GM19467 (cell line): ENCODE data around the gene PPP2R2B.

Experiments
- ATAC-seq: cut with Tn5 transposase; IDR thresholded peaks from one replicate; pipeline ENCODE4 v1.9.1; 2021; ENCODE audit warnings: mild to moderate bottlenecking, moderate library complexity; ENCODE audit not compliant: unreplicated experiment

The PPP2R2B gene

DNA sequence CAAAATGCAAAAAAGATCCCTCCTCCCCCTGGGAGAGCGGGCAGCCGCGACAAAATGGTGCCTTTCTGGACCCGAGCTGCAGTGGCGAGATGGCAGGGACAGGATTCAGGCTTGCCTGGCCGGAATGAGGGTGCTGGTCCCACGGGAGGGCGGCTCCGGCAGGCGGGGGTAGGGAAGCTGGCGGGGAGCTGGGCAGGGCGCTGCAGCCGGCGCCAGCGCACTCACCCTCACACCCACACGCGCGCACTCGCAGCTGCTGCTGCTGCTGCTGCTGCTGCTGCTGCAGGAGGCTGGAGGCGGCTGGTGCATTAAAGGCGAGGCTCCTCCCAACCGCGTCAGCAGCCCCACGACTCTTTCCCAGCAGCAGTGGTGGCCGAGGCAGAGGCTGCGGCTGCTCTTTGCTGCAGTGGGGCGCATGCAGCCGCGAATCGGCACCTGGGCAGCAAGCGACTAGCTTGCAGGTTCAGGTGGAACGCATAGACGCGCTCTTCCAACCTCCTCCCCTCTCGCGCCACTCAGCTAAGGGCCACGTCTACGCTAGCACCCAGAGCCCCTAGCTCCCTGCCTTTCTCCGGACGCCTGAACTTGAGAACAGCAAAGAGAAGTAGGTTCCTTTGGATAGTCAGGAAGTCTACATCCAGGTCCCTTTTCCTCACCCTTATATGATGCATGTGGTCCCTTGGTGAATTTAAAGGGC, at the start of gene PPP2R2B:
Gene PPP2R2B (minus strand): TSS at position 282 of the 697 bp plus-strand sequence.
- ATAC-seq = no peak

DNA sequence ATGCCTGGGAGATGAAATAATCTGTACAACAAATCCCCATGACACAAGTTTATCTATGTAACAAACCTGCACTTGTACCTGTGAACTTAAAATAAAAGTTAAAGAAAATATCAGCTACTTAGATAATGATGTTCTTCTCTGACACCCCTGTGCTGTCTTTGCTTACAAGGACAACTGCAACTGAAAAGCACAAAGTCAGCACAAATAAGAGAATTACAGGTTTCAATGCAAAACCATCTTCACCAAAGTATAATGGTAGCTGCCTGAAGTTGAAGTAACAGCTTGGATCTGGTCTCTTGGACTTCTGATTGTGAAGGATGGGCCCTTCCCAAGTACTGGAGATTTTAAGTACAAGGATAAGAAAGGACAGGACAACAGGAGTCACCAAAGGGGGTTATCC, 45.6 kb upstream of the PPP2R2B start:
- no peak for ATAC-seq

DNA sequence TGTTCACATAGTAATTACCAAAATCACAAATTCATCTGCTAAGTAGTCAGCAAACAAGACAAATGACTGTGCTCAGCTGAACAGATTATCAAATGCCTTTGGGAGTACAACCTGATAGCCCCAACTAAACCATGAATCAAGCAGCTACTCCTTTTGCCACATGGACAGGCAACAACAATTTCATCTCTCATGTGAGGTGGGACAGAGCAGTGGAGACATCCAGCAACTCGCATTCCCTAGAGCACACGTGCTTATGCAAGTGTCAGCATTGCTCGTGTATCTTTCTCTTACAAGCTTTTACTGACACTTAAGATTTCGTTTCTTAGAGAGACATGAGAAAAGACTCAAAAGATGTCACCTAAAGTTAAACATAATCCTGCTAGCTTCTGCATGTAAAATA, 42.7 kb upstream of the PPP2R2B start:
- ATAC-seq = no peak

DNA sequence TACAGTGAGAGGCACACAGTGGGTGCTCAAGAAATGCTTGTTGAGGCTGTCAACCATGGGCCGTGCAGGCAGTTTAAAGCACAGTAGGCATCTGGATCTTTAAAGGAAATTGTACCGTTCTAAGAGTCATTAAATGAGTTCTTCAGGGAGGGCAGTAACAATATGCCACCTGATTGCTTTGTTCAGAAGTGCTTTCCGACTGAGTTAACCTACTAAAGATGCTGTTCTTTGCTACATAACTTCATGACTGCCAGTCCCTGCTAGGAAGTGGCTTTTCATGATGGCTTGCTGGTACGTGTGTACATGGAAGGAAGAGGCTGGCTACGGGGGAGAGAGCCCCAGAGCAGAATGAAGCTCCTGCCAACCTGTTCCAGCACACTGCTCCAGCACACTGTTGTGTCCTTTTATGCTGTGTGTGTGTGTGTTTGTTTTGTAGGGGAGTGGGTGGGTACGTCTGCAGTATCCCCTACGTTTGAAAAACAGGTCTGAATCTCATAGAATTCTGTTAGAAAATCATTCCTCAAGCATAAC, 41.9 kb upstream of the PPP2R2B start:
- ATAC-seq = no peak

DNA sequence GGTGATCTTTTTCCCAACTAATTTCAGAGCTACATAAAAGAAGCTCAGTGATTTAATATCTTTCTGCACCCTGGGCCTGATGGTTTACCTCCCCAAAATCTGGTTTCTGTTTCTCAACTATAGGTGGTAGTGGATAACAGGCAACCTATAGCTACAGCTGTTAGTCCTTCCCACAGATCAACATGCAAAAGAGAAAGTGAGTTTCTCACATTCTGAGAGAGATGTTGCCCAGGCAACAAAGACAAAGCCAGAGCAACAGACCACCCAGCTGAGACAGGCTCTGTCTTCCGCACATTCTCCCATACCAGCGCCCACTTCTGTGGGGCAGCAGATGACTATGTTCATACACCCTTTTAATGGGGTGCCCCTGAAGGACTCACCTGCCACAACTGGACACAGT, 40.7 kb upstream of the PPP2R2B start:
- no peak for ATAC-seq

DNA sequence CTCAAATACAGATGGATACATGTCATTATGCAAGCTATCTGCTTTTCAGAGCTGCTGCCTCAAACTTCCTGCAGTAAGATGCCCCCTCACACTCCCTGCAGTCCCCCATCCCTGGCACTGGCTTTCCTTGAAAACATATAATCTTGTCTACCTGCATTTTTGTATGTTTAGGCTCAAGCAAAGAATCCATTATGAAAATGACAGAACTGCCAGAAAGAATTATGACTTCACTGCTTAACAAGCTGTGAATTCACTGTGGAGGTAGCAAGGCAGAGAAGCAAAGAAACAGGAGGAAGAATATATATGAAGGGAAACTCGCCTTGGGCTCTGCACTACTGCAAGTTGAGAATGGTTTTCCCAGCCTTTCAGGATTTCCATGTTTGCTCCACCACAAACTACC, 39.4 kb upstream of the PPP2R2B start:
- ATAC-seq = no peak

DNA sequence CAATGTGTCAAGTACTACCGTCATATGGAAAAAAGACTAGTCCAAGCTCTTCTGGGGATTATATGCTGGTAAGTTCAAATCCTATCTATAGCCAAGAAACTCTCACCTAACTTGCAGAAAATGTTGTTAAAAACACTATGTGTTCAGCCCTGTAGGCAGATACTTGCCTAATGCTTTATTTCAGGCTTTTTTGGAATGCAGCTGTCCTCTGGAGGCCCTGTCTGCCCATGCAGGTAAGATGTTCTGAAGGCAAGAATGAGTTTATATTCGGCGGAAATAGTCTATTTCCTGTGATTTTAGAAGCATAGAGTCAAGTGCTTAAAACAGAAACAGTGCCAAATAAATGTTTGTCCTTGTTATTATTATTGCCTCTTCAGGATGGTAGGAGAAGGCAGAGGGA, 34.3 kb upstream of the PPP2R2B start:
- ATAC-seq = no peak

DNA sequence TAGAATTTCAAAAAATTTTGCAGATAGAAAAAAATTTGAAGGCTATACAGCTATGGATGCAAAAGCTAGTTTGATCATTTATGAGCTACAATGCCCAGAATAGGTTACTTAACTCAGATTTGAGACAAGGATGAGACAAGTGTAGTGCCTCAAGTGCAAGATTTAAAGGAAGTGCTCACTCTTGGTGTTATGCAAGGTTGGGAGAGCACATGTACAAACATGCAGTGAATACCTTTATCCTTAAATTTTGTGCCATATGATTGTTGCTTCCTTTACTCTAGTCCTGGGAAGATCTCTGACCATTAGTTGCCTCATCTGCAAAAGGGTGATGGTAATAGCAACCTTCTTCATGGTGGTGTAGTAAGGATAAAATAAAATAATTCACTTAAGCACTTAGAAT, 31.7 kb upstream of the PPP2R2B start:
- no peak for ATAC-seq

DNA sequence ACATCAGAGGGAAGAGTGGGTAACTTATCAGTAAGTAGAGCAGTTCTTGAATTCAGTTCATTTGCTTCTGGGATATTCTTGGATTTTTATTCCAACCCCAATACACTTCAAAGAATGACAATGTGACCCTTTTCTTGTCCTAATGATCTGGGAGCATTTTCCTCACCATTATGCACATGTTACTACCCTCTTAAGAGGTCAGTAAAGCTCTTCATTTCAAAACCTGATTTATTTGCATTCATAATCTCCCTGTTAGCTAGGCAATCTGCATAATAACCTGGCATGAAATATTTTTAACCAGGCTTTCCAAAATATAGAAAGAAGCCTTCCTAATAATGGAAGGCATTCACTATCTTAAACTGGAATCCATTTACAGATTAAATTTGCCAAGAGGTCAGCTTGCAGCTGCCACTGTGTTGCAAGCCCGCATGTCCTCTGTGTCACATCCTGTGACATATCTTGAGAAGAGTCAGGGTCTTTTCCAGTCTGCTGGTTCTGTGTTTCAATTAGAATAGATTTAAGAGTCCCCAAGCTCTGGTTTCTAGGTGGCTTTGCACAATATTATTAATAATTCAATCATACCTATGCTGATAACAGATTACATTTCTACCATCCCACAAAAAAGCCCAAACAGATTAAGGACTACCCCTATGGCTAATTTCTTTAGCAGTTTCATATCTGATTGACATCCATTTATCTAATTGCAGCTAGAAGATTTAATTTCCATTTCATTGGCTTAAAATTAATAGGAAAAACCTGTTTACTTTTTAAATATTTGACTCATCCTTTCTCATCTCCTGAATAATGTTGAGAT, 30.9 kb upstream of the PPP2R2B start:
- no peak for ATAC-seq

DNA sequence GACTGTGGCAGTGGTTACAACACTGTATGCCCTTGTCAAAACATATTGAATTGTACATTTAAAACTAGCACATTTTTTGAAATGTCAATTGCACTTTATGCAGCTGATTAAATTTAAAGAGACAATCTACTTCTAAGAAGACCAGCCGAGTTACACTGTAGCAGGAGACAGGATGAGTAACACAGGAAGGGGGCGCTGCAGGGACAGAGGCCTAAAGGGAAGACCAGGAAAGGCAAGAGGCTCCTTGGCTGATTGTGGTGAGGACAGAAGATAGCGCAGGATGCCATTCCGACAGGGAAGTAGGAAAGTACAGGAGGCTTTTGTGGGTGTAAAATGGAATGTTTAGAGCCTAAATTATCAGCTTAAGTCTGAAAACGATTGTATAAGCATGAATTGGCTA, 28.2 kb upstream of the PPP2R2B start:
- no peak for ATAC-seq

DNA sequence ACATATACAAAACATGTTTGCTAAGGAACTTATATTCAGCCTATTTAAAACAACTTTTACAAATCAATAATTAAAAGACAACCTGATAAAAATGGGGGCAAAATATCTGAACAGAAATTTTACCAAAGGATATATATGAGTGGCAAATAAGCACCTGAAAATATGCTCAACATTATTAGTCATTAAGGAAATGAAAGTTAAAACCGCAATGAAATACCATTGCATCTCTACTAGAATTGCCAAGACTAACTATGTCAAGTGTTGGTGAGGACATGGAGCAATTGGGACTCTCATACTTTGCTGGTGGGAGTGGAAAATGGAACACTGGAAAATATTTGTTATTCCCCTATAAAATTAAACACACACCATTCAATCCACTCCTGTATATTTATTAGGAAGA, 26.3 kb upstream of the PPP2R2B start:
- ATAC-seq = no peak

DNA sequence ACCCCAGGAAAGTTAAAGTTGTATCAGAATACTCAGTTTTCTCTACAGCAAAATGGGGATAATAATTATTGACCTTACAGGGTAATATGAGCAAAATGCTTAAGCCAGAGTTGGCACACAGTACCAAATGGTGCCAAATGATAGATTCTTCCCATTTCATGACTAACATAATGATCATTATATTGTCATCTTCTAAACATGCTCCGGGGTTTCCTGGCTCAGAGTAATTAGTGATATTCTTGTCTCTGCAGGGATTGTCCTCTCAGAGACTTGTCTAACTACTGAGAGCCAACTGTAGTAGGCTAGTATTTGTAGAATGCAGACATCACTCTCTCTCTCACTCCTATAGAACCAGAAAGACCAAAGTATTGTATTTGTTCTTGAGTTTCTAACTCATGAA, 25.2 kb upstream of the PPP2R2B start:
- ATAC-seq = no peak

DNA sequence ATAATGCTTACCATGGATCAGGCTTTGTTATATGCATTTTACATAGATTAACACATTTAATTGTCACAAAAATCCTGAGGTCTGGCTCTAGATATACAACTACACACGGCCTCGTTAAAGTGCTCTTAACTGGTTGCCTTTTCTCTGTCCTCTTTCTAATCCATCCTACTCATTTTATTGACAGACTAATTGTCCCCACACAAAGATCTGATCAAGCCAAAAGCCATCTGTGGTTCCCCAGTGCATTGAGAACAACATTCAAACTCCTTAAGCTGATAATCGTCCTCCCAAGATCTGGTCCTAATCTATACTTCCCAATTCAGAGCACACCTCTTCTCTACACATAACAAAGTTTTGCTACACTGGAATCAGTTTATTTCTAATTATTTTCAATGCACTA, 23.9 kb upstream of the PPP2R2B start:
- no peak for ATAC-seq

DNA sequence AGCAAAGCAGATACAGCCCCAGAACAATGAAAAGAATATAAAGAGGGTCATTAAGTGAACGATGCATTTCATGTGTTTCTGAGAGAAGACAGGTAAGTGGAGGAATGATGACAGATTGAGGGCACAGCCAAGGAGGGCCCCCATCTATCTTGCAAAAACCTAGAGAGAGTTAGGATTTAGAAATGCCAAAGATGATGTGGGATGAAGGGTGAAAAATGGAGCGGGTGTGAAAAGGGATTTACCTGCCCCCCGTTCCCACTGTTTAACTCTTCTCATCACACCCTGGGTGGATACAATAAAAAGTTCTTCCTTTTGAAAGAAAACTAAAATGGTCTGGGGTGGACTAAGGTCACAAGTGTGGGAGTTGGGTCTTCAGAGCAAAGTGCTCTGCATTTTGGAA, 18.5 kb upstream of the PPP2R2B start:
- ATAC-seq = no peak

DNA sequence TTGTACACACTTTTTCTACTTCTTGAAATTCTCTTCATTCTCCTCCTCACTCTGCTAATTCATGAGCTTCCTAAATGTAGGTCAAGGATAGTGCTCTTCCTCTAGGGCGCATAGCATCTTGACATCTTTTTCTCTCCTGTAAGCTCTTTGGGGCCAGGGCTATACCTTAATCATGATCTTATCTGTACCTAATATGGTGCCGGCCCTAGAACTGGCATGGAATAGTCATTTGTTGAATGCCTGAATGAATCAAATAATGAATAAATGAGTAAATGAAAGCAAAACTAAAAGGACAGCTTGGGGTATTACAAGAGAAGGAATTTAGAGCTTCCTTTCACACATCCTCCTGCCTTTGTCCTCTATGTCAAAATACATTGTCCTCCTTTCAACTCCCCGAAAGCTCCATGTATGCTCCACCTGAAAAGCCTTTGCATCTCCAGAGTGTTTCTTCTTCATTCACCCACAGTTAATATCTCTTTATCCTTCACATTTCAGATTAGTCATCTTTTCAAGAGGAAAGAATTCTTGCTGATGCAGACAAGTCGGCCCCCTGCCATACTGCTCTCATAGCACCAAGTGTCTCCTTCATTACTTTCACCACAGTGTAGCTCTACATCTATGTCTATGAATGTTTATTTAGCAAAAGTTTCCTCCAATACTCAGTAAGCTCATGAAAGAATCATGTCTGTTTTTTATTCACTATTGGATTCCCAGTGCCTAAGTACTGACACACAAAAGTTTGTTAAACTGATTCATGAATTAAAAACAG, 16.4 kb upstream of the PPP2R2B start:
- ATAC-seq = no peak

DNA sequence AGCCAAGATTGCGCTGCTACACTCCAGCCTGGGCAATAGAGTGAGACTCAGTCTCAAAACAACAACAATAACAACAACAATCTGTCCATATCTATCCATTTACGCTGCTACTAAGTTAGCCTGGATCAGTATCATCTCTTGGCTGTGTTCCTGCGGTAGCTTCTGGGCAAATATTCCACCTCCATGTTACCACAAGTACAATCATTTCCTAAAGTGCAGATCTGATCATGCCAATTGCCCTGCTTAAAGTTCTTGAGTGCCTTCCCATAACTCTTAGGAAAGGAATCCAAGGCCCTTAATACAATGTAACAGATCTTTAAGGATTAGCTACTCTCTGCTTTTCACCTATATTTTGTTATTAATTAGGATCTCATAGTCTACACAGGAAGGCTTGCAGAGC, 15.4 kb upstream of the PPP2R2B start:
- ATAC-seq = no peak

DNA sequence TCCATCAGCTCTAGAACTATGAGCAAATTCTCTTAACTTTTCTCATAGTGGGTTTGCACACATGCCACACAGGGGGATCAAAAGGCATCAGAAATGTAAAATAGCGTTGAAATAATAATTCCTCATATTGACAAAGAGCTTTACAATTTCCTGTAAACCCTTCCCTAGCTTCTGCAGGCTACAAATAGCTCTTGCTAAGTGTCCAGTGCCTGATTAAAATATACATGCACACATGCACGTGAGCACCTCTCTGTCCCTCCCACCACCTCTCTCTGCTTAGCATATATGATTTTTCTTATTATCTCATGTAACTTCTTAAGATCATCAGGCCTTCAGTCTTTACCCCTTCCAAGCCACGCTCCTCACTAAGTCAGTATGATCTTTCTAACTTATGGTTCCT, 13.7 kb upstream of the PPP2R2B start:
- ATAC-seq = no peak

DNA sequence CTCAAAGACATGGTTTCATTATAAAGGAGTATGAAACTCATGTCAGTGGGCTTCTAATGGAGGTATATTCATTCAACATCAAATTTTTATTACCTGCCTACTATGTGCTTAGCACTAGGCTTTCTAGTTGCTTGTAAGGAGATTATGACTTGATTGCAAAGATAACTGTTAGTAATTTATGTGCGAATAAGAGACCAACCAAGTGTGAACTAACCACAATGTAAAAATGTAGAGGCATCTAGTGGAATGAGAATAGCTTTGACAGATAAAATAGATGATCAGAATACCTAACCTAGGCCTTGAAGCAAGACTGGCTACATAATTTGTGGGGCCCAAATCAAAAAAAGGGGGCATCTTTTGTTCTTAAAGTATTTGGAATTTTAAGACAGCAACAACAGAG, 13.0 kb upstream of the PPP2R2B start:
- ATAC-seq = no peak

DNA sequence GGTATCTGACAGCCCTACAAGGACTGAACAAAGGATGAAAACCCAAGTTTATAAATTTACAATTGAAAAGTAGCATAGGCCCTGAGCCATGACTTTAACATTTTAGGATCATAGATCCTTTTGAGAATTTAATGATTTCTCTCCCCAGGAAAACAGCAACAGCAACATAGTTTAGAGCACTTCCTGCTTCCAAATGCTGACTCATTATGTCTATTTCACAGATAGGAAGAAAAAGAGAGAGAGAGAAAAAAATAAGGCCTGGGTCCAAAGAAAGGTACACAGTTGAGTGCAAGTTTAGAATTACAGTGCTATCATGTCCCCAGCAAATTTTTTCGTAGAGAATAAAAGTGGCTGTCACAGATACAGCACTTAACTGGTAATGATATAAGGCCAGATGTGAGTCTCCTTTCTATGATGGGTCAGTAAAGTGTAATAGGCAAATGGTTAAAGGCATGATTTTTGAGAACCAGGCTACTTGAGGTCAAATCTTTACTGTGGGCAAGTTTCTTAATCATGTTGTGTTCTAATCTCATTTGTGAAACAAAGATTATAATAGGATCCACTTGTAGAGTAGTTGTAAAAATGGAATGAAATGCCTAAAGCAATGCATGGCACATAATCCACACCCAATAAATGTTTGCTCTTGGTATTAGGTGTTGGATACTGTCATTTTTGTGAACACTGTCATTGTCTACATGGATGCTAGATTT, 12.3 kb upstream of the PPP2R2B start:
- no peak for ATAC-seq

DNA sequence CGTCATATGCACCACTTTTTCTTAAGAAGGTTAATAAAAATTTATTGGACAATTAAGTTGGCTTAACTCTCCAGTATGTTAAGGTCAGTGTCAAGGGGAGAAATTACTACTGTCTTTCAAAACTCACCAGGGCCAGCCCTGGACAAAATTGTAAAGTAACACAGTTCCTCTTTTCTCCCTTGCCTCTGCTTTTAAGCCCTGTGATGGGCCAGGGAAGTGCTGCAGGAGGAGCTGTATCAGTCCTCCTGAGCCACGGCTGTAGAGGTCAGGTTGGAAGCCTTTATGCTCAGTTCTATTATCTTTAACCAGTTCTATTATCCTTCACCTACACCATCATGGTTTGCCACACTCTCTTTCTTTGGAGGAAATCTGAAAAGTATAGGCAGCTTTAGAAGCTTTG, 11.5 kb upstream of the PPP2R2B start:
- ATAC-seq = no peak

DNA sequence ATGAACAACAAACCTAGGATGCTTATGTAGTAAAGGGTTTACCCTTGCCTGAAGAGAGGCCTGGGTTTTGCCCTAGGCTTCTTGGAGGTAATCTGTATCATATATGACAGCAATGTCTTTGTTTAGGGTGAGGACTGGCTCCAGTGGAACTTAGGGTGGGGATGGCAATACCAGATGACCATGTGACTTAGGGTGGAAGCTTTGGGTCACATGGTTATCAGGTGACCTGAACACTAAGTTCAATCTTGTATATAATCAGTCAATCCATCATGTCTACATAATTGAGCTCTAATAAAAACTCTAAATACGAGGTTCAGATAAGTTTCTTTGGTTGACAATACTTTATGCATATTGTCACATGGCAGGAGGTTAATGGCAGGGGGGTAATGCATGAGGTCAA, 10.6 kb upstream of the PPP2R2B start:
- no peak for ATAC-seq
